ENCODE results near the gene BRD8.

GRCh38 chr5:138103319-138103637 lies 75.2 kb downstream of the BRD8 start:
- TF ChIP-seq POLR2AphosphoS5 (IDR thresholded peaks at IDR 0.05; ENCODE audit: low read depth, low read length) = no peak
- no peak for TF ChIP-seq POLR2A (IDR thresholded peaks at IDR 0.05; ENCODE audit: borderline replicate concordance, extremely low read depth, insufficient read depth, insufficient read length)
- TF ChIP-seq CTCF (IDR thresholded peaks at IDR 0.05 in 2 of 3, conservative IDR thresholded peaks at IDR 0.05 in 1 of 3; ENCODE audit: borderline replicate concordance in 1 of 3, insufficient read depth in 1 of 3, low read depth in 2 of 3, low read length in 2 of 3) = no peak
- no peak for TF ChIP-seq MAX (IDR thresholded peaks at IDR 0.05)
- no peak for TF ChIP-seq YY1 (IDR thresholded peaks at IDR 0.05; ENCODE audit: extremely low read depth, insufficient replicate concordance, low read depth, low read length)
- no peak for TF ChIP-seq EZH2phosphoT487 (IDR thresholded peaks at IDR 0.05; ENCODE audit: borderline replicate concordance)
- no peak for TF ChIP-seq ATF3 (IDR thresholded peaks at IDR 0.05)
- TF ChIP-seq RAD21 (IDR thresholded peaks at IDR 0.05; ENCODE audit: low read depth) = no peak
- TF ChIP-seq EZH2 (IDR thresholded peaks at IDR 0.05) = no peak
- TF ChIP-seq SP1 (IDR thresholded peaks at IDR 0.05; ENCODE audit: low read depth) = no peak
